Measurements from ENCODE around the gene EPAS1.
A peak's percentile ranks its signal among the peaks of the same experiment; 100 is the strongest.

The EPAS1 gene

GRCh38 chr2:46300406-46300832 is 3.2 kb downstream of the EPAS1 start:
- no peak for DNase-seq (ENCODE audit: low spot score)

DNA sequence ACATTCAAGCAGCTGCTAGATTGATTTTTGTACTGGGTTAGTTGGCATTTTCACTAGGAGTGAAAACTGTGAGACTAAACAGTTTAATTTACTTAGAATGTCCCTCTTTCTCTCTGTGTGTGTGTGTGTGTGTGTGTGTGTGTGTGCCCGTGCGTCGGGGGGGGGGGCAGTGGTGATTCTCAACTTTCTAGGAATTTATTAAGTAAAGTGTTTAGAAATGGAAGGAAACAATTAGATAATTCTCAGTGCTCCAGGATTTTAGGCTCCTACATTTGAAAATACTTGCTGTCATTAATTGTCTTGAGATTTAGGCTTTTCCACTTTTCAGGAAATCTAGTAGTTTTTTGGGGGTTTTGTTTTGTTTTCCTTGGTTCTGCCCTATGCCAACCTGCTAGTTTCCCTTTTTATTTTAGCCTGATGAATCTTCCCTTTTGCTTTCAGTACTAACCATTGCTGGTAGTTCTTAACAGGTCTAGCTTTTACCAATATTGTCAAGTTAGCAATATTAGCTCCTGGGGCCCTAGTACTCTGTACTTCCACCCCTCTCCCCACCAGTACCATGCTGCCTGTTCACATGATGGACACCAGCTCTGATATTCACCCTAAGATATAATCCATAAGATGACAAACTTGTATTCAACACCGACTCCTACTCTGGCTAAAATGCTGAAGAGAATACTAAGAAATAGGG is 4.9 kb downstream of the EPAS1 start:
- no peak for DNase-seq (ENCODE audit: low spot score)

DNA sequence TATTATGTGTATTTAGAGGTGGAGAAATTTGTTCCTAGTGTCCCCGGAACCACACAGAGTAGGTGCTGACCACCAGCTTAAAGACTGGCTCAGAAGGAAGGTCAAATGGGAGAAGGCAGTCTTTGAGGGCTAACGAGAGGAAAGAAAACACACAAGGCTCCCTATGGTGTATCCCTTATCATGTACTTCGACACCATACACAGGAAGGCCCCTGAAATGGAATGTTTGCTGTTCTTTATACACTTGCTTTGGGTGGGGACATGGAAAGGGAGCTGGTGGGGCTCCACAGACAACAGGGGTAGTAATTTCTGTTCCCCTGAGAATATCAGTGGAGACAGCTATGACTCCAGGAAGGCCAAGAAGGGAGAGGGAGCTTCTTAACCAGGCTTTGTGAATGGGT is 6.0 kb downstream of the EPAS1 start:
- no peak for DNase-seq (ENCODE audit: low spot score)

GRCh38 chr2:46303822-46304221 is 6.6 kb downstream of the EPAS1 start:
- no peak for DNase-seq (ENCODE audit: low spot score)

GRCh38 chr2:46304635-46305034 is 7.4 kb downstream of the EPAS1 start:
- DNase-seq (ENCODE audit: low spot score) = no peak

- DNase-seq (ENCODE audit: low spot score) = no peak
Measured at GRCh38 chr2:46305187-46305586, 8.0 kb downstream of the EPAS1 start.

DNA sequence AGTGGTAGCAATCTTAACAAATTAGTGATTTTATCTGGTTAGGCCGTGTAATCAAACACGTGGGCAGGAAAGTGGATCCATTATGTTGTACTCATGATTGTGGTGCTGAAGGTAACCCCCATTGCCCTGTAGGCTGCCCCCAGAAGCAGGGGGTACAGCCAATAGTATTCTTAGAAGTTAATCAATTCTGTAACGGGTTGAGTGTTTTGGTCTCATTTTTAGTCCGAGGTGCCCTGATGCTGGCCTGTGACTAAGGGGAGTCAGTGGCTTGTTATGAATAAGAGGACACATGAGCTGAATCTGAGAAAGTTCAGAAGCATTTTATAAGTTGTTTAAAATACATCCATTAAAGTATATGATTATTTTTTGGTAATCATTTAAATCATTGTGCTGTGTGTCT is 8.6 kb downstream of the EPAS1 start:
- DNase-seq (ENCODE audit: low spot score) = no peak

DNA sequence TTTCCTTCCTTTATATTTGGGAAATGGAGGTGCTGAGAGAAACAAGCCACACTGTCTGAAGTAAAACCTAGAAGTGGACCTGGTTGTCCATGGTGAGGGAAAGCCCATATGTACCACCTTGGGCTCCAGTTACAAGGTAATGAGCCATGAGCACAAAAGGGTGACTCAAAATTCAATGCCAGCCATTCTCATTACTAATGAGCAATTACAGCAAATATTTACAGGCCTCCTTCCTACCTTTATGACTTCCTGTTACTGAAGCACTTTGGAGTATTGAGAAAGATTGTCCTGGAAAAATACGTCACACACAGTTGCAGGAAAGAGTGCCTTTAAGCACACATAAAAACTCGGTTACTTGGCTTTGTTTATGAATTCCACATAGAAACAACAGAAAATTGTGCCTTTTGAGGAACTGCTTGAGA is 9.1 kb downstream of the EPAS1 start:
- no peak for DNase-seq (ENCODE audit: low spot score)

DNA sequence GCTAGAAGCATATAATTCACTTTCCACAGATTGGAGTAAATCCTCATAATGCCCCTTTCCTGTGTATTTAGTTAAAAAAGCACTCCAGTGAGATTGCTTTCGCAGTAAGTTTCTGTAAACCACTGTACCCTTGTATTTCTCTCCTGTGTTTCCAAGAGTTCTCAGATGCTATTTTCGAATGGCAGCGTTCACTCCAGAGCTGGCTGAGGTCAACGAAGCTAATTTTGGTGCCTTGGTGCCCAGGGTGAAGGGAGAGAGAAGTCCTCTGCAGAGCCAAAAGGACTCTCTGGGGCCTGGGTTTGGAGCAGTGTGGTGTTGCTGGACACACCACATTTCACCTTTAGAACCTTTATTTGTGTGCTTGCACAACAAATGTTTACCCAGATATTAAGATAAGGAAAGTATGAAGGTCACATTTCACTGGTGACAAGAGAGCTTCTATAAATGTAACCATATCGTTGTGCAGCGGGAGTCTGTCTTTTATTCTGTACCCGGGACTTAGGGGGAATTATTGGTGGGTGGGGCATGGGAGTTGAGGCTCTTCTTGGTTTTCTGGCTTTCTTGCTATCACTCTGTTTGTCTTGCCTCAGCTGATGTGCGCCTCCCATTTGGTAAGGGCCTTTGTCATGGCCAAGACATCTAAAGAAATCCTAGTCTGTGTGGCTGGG is 9.9 kb downstream of the EPAS1 start:
- no peak for DNase-seq (ENCODE audit: low spot score)

- no peak for DNase-seq (ENCODE audit: low spot score)
Measured at GRCh38 chr2:46308081-46308480, 10.9 kb downstream of the EPAS1 start.

- no peak for DNase-seq (ENCODE audit: low spot score)
Measured at GRCh38 chr2:46308629-46309028, 11.4 kb downstream of the EPAS1 start.

- DNase-seq (ENCODE audit: low spot score) = peak; percentile 56
Measured at GRCh38 chr2:46309052-46309953, 12.1 kb downstream of the EPAS1 start.

GRCh38 chr2:46310446-46310845 is 13.2 kb downstream of the EPAS1 start:
- no peak for DNase-seq (ENCODE audit: low spot score)

DNA sequence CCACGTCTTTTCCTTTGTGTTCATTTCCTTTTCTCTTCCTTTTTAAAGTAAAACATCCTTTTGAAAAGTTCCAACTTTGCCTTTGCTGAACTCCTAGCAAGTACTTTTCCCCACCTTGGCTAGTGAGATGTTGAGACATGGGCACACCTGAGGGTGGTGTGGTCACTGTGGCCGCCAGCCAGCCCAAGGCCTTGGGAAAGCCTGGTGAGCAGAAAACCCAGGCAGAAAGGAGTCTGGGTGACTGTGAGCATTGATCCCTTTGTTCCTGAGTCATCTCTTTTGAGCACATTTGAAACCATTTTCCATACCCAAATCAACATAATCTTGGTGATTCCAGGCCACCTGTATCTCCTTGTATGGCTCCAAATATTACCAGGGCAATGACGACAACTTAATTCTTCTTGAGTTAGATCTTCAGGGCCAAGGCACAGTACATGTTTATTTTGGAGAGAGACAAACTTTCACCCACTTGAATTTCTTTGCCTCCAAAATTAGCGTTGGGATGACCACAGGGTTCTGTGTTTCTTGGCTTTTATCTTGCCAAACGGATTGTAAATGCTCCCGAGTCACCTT is 14.5 kb downstream of the EPAS1 start:
- DNase-seq (ENCODE audit: low spot score) = no peak

GRCh38 chr2:46313063-46313462 is 15.9 kb downstream of the EPAS1 start:
- no peak for DNase-seq (ENCODE audit: low spot score)

DNA sequence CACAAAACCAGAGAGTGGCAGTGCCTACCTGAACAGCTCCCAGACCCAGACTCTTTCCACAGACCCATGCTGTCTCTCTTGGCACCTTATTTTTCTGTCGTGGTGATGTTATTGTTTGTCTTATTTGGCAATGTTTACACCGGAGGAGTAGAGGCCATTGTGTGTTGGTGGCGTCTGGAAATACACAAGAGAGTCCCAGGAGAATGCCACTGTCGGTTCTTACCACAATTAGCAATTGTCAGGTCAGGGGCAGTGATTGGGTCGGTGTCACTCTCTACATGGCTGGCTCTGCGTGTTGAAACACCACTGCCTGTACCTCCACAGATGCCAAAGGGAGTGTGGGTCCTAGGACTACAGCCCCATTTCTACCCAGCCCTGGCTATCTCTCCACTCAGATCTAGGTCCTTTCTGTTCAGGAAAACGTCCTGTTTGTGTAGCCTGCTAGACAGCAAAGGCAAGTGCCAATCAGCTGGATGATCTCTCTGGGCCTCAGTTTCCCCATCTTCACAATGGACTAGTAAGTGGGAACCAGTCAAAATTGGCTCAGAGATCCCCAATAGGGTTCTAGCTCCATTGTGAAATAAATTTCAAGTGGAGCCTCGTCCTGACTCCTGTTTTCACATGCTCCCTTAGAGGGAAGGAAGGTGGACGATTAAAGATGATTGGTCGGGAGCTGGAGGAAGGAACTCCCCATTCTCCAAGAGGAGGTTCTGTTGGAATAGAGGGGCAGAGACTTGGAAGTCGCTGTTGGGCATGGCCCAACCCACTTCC is 17.0 kb downstream of the EPAS1 start:
- DNase-seq (ENCODE audit: low spot score) = no peak

GRCh38 chr2:46315103-46315890 is 18.1 kb downstream of the EPAS1 start:
- DNase-seq (ENCODE audit: low spot score) = peak; percentile 90

GRCh38 chr2:46317094-46317486 is 19.9 kb downstream of the EPAS1 start:
- no peak for DNase-seq (ENCODE audit: low spot score)

DNA sequence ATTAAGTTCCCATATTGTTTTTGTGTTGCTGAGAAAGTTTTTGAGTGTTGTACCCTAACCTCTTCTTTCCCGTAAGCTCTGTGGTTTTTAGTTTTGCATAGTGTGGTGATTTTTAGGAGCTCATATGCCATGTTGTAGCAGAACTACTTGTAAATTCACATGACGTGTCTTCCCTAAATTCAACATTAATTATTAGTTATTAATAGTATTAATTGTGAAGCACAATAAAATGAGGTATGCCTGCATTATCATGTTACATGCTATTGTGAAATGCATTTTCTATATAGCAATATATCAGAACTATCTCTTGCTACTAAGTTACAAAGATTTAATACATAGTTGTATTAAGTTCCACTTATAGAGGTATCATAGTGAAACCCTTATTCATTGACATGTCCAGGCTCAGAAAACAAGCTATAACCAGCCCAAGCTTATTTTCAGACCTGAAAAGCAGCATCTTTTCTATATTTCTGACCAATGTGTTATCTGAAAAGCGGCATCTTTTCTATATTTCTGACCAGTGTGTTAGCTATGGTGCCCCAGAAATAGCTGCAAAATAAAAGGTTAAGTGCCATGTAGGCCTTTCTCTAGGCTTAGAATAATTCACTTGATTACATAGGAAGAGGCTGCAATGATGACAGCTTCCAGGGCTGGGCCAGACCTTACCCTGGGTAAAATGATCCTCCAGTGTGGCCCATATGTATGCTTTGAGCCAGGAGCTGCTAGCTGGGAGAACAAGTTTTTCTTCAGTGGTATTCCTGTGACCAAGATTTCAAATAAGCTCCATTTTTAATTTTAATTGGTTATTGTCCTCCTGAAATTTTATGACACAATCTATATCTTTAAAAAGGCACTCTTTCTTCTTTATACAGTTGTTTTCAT is 21.6 kb downstream of the EPAS1 start:
- no peak for DNase-seq (ENCODE audit: low spot score)

DNA sequence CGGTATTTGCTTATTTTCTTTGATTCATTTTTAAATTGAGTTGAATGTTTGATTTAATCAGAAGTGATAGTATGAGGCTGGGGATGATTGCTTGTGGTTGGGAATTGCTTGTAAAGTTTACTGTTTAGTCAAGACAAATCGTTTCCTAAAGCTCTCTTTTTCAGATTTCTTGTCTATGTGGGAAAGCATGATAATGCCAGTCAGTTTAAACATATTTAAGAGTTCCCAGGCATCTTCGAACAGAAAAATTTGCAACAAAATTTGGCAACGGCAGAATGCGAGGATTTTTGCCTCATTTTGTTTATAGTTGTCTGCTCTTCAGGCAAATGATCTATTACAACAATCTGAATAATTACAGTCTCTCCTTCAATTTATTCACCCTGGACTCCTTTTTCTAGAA is 22.5 kb downstream of the EPAS1 start:
- DNase-seq (ENCODE audit: low spot score) = no peak
